Heart left ventricle (tissue), 16 donors: ENCODE results near the gene CES2. TPM values are rescaled to one million over a fixed set of nuclear protein-coding genes. Genes with fewer than 3 reads are reported as not detected.

Source experiments
- ATAC-seq, 4 donors: fragments of 200-7000 bp; cut with Tn5 transposase; one replicate each; pipeline ENCODE4 v1.9.1; 2020 to 2022; ENCODE audit warnings: moderate library complexity in 4 of 4, mild to moderate bottlenecking in 3 of 4, moderate number of reproducible peaks in 1 of 4
- DNase-seq, 5 donors: peaks; one replicate each; pipeline ENCODE4 v3.0.0-alpha.2; 2020
- H3K27ac ChIP-seq, 12 donors: fragments of 200-600 bp; sonication (generic) in 4 of 12; one replicate each; pipeline versions ENCODE4 v1.5.0 to v1.8.0; 2016 to 2022; ENCODE audit warnings: mild to moderate bottlenecking in 2 of 12
- H3K27me3 ChIP-seq, 9 donors: fragments of 200-600 bp; sonication (generic) in 2 of 9; one replicate each; pipeline versions ENCODE4 v1.5.1 to v1.8.0; 2016 to 2022; ENCODE audit warnings: mild to moderate bottlenecking in 3 of 9
- H3K36me3 ChIP-seq, 9 donors: fragments of 200-600 bp; sonication (generic) in 2 of 9; one replicate each; pipeline versions ENCODE4 v1.5.0 to v1.8.0; 2018 to 2022; ENCODE audit warnings: mild to moderate bottlenecking in 2 of 9
- H3K4me1 ChIP-seq, 12 donors: fragments of 200-600 bp; sonication (generic) in 4 of 12; one replicate each; pipeline versions ENCODE4 v1.5.0 to v1.8.0; 2016 to 2022; ENCODE audit warnings: mild to moderate bottlenecking in 3 of 12
- H3K4me3 ChIP-seq, 12 donors: fragments of 200-600 bp; sonication (generic) in 4 of 12; one replicate each; pipeline versions ENCODE4 v1.5.0 to v1.8.0; 2017 to 2022; ENCODE audit warnings: mild to moderate bottlenecking in 9 of 12, moderate library complexity in 4 of 12
- H3K9me3 ChIP-seq, 12 donors: fragments of 200-600 bp; sonication (generic) in 4 of 12; one replicate each; pipeline versions ENCODE4 v1.5.0 to v1.8.0; 2016 to 2022; ENCODE audit warnings: mild to moderate bottlenecking in 1 of 12
- POLR2A ChIP-seq, 2 donors: fragments of 450-650 bp; IDR thresholded peaks; one replicate each; pipeline ENCODE4 v1.6.1; 2017; ENCODE audit warnings: antibody characterized with exemption in 2 of 2, mild to moderate bottlenecking in 2 of 2, moderate library complexity in 2 of 2
- WGBS, 4 donors: extraction: QIAGEN DNeasy Blood & Tissue Kit in 2 of 4; methylation state at CpG; one replicate each; pipeline versions ENCODE4 v1.1.5 to v1.1.7; 2013 to 2018; 5-methylcytosine and 5-hydroxymethylcytosine counted together
- intact Hi-C, 10 donors: fragments of 100-400 bp; cut with DNase I; formaldehyde crosslinking; loops; one replicate each; pipeline versions ENCODE4 v1.11.1 to v1.14.2; 2022
- polyA plus RNA-seq, 2 donors: library from polyadenylated mRNA; stranded (reverse); fragments of 200-250 nt; gene quantifications; one replicate each; pipeline ENCODE4 v1.2.3, GENCODE V29; 2013
- total RNA-seq, 9 donors: library from RNA; depleted of rRNA in 2 of 9; stranded (reverse); fragments of >200 nt in 2 of 9; fragmentation: NEBNext Ultra II Directional in 3 of 9; extraction: Animal tissue kit (Norgen Biotek cat#: 25700) in 3 of 9; gene quantifications; one replicate each; pipeline versions ENCODE4 v1.1.0 to v1.2.4, GENCODE V29; 2016 to 2023
- TF ChIP-seq, protein P1 (sequence below), 12 donors: fragments of 200-600 bp; sonication (generic) in 4 of 12; IDR thresholded peaks; one replicate each; pipeline versions ENCODE4 v1.5.0 to v1.8.0; 2018 to 2022; ENCODE audit warnings: antibody characterized with exemption in 12 of 12, mild to moderate bottlenecking in 5 of 12
- donor health status: ischemic (EF 13 %, LVEDD 7.1; RV severe dilation, severe dysfunction).
- donor health status: healthy with polysubstance abuse.
- donor health status: DM: no; HTN: yes; CAD: no.
- donor health status: DM: no; HTN: no; CAD: no.
- donor health status: ischemic (EF 25% LVEDD 6.9; RV normal size, moderate dysfunction).
- donor health status: ischemic (EF 25% LVEDD 5.7; RV mildly dilated, moderate dysfunction).
- donor health status: healthy.
- donor health status: DM: yes; HTN: yes; CAD: no.
- donor health status: ischemic (EF 35%, LVEDD 5.7; RV mildly dilated, moderate dysfunction).
- donor health status: nonischemic (EF 11% LVEDD 7.7; RV severe dilation, severe dysfunction).
- donor health status: DM: yes; HTN: yes; CAD: no.
- donor health status: PGD.
- donor health status: ischemic (EF 29% LVEDD 5.4; RV normal size, mild dysfunction).
- donor health status: nonischemic (EF 23%, LVEDD 6.1; RV moderate dilation, normal function).

The CES2 gene
- total and polyA plus RNA-seq, 11 donors = 40.9 to 157 (median 78.8) TPM

DNA sequence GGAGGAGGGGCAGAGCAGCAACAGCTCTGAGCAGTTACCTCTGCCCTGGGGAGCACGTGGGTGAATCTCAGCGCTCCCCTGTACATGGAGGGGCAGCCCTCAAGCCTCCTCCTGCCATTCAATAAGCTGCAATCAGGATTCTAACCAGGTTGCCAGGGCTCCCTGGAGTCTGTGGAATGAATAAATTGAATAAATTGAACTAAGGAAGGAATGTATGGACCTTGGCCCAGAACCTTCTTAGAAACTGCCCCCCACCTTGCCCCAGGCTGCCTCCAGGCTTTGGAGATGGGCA lies 15.1 kb upstream of the CES2 start:
- Histone ChIP-seq H3K27ac (peak overlapping the region; percentile 63 to 99 (median 92)), H3K4me1 (peaks cover 0 to 52% (median 21%) of the 10 kb centered on the region in 12 donors), H3K27me3 (peaks cover 0 to 29% (median 0%) of the 10 kb centered on the region in 9 donors), H3K9me3 (no peaks in the 10 kb centered on the region), H3K4me3 (no peak overlapping the region), H3K36me3 (peaks cover 0 to 23% (median 0%) of the 10 kb centered on the region in 9 donors)
- intact Hi-C loops = no loop called here
- no peak for DNase-seq
- WGBS, 4 donors = 23 to 71% (median 41%) methylated on average over 2 of the region's 2 CpGs
- ATAC-seq = peak in 1 of 4 donors; percentile 12
- TF ChIP-seq, protein P1, sequence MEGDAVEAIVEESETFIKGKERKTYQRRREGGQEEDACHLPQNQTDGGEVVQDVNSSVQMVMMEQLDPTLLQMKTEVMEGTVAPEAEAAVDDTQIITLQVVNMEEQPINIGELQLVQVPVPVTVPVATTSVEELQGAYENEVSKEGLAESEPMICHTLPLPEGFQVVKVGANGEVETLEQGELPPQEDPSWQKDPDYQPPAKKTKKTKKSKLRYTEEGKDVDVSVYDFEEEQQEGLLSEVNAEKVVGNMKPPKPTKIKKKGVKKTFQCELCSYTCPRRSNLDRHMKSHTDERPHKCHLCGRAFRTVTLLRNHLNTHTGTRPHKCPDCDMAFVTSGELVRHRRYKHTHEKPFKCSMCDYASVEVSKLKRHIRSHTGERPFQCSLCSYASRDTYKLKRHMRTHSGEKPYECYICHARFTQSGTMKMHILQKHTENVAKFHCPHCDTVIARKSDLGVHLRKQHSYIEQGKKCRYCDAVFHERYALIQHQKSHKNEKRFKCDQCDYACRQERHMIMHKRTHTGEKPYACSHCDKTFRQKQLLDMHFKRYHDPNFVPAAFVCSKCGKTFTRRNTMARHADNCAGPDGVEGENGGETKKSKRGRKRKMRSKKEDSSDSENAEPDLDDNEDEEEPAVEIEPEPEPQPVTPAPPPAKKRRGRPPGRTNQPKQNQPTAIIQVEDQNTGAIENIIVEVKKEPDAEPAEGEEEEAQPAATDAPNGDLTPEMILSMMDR (IDR thresholded peaks at IDR 0.05) = no peak
- no peak for TF ChIP-seq POLR2A (IDR thresholded peaks at IDR 0.05)

DNA sequence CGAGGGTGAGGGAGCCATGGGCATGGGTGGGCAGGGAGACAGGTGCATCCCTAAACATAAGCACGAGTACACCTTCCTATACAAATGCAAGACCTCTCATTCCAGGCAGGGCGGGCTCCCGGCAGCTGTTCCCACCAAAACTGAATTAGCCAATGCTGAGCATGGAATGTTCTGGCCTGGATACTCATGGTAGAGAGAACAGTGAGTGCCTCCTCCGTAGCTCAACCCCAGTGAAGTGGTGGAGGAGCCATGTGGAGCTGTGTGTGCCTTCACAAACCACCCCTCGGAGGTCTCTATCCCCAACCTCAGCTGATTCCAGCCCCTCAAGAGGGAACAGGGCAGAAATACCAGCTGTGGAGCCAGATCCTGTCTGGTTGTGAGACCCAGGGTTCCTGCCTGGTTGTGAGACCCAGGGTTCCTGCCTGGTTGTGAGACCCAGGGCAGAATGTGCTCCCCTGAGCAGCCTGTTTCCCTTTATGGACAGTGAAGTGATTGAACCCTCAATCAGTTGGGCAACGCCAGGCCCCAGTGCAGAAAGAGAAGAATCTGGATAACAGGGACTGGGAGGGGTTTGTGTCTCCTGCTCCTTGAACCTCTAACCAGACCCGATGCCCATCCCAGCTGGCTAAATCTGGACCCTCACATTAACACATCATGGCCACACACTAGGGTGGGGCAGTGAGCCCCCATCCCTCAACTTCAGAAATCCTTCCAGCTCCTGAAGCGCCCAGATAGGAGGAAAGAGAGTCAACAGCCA lies 14.2 kb upstream of the CES2 start:
- ATAC-seq = peak; percentile 4 to 53 (median 20)
- peak overlapping the region in 4 of 12 donors; percentile 3 to 74 (median 44) for H3K4me3 ChIP-seq
- H3K27me3 ChIP-seq = peaks cover 0 to 37% (median 0%) of the 10 kb centered on the region in 9 donors

DNA sequence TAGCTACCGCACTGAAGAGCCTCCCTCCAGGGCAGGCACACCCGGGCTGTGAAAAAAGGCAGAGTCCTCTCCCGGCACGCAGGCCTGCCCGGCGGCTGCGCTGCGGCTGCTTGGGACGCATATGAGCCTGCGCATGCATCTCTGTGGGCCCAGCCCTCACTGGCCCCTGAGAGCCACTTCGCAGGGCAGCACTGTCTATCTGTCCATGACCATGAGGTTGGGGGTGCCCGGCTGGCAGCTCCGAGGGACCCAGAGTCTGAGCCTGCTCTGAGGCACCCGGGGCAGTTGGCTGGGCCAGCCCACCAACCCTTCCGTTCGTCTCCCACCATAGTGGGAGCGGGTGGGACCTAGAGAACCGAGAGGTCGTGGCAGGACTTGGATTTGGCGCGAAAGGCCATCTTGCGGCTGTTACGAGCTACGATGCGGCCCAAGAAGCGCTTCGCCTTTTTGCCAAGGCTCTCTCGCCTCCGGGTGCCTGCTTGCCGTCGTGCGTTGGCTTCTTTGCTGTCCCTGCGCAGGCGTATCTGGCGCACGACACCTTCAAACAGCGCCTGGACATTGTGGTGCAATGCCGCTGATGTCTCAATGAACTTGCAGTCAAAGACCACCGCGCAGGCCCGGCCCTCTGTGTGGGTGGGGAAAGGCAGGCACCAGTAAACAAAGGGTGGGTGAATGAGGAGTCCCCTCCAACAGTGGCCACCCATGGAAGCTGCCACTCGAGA lies 13.4 kb upstream of the CES2 start:
- no peak for TF ChIP-seq POLR2A (IDR thresholded peaks at IDR 0.05)
- TF ChIP-seq, protein P1 (IDR thresholded peaks at IDR 0.05) = no peak
- Histone ChIP-seq H3K27me3 (peaks cover 0 to 39% (median 0%) of the 10 kb centered on the region in 9 donors), H3K9me3 (no peaks in the 10 kb centered on the region), H3K4me1 (peaks cover 0 to 64% (median 27%) of the 10 kb centered on the region in 12 donors), H3K36me3 (peaks cover 0 to 23% (median 0%) of the 10 kb centered on the region in 9 donors), H3K4me3 (peak overlapping the region in 10 of 12 donors; percentile 12 to 87 (median 63)), H3K27ac (peak overlapping the region; percentile 80 to 99 (median 93))
- 50 to 54% (median 52%) methylated on average over 26 to 42 of the region's 42 CpGs for WGBS, 4 donors
- DNase-seq (peak in 1 of 5 donors; percentile 51), ATAC-seq (no peak)
- intact Hi-C loops = no loop called here

More for the DNA sequence above, 14.2 kb upstream of the CES2 start:
- Histone ChIP-seq H3K36me3 (peaks cover 0 to 23% (median 0%) of the 10 kb centered on the region in 9 donors), H3K27ac (peak overlapping the region; percentile 80 to 99 (median 92)), H3K4me1 (peaks cover 0 to 57% (median 21%) of the 10 kb centered on the region in 12 donors), H3K9me3 (no peaks in the 10 kb centered on the region)
- peak in 1 of 2 donors; percentile 14 for TF ChIP-seq POLR2A (IDR thresholded peaks at IDR 0.05)
- TF ChIP-seq, protein P1 (IDR thresholded peaks at IDR 0.05) = no peak
- WGBS, 4 donors = 48 to 59% (median 51%) methylated on average over 9 of the region's 9 CpGs
- intact Hi-C loops = no loop called here
- DNase-seq = no peak

DNA sequence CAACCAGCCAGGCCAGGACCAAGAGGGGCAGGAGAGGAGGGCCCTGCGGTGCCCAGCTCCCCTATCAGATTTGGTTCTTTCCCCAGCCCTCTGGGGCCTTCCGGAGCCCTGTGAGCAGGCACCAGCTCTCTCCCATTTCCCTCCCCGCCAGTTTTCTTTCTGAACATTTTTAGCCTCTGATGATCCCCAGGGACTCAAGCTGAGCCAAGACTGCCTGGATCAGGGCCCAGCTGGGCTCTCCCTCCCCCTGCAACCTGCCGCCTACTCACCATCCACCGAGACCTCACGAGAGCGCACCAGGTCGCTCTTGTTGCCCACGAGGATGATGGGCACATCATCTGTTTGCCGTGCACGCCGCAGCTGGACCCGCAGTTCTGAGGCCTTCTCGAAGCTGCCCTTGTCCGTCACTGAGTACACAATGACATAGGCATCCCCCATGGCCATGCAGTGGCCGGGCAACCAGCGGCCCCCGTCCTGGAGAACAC lies 12.0 kb upstream of the CES2 start:
- WGBS, 4 donors = 24 to 36% (median 29%) methylated on average over 15 to 18 of the region's 18 CpGs
- Histone ChIP-seq H3K27me3 (peaks cover 0 to 39% (median 0%) of the 10 kb centered on the region in 9 donors), H3K4me3 (peak overlapping the region; percentile 48 to 94 (median 68)), H3K4me1 (peaks cover 0 to 78% (median 34%) of the 10 kb centered on the region in 12 donors), H3K27ac (peak overlapping the region; percentile 80 to 99 (median 93)), H3K36me3 (peaks cover 0 to 23% (median 0%) of the 10 kb centered on the region in 9 donors), H3K9me3 (no peaks in the 10 kb centered on the region)
- DNase-seq = peak in 4 of 5 donors; percentile 74 to 78 (median 76)
- peak in 3 of 4 donors; percentile 20 to 48 (median 34) for ATAC-seq
- intact Hi-C loops = loop anchor here in 1 of 10 donors (1.0 kb wide), 1 partner anchor 20 kb away; no protein-coding TSS in a partner anchor
- no peak for TF ChIP-seq POLR2A (IDR thresholded peaks at IDR 0.05)
- TF ChIP-seq, protein P1 (IDR thresholded peaks at IDR 0.05) = no peak
